H9 (cell line): ENCODE data around the gene HS6ST3. TPM values are rescaled to one million over a fixed set of nuclear protein-coding genes. Genes with fewer than 3 reads are reported as not detected.

Experiments
- DNase-seq: peaks from one replicate; pipeline ENCODE4 v3.0.0-alpha.2; 2017
- H2AFZ ChIP-seq: one replicate; pipeline ENCODE4 v1.6.1; 2013; ENCODE audit warnings: mild to moderate bottlenecking, low read length, control low read depth, moderate library complexity
- H2AK5ac ChIP-seq: 2 replicates; pipeline ENCODE4 v1.6.1; 2013; ENCODE audit warnings: low read length, control low read depth, mixed read lengths; ENCODE audit not compliant: insufficient read length
- H2BK120ac ChIP-seq: one replicate; pipeline ENCODE4 v1.6.1; 2013; ENCODE audit warnings: low read depth, mild to moderate bottlenecking, low read length, control low read depth, inconsistent platforms; ENCODE audit not compliant: poor library complexity, severe bottlenecking
- H2BK12ac ChIP-seq: 2 replicates; pipeline ENCODE4 v1.6.1; 2013; ENCODE audit warnings: low read length, control low read depth, mixed read lengths, low read depth; ENCODE audit not compliant: insufficient read length
- H2BK15ac ChIP-seq: 2 replicates; pipeline ENCODE4 v1.6.1; 2013; ENCODE audit warnings: low read depth, low read length, control low read depth
- H2BK20ac ChIP-seq: one replicate; pipeline ENCODE4 v1.6.1; 2013; ENCODE audit warnings: low read depth, mild to moderate bottlenecking, low read length, control low read depth, inconsistent platforms; ENCODE audit not compliant: poor library complexity, severe bottlenecking
- H2BK5ac ChIP-seq: 2 replicates; pipeline ENCODE4 v1.6.1; 2013; ENCODE audit warnings: low read length, control low read depth, mixed read lengths; ENCODE audit not compliant: insufficient read length
- H3K14ac ChIP-seq: 2 replicates; pipeline ENCODE4 v1.6.1; 2013; ENCODE audit warnings: low read length, control low read depth; ENCODE audit not compliant: insufficient read depth
- H3K18ac ChIP-seq: 2 replicates; pipeline ENCODE4 v1.6.1; 2013; ENCODE audit warnings: low read depth, mild to moderate bottlenecking, mixed read lengths, low read length, control low read depth; ENCODE audit not compliant: insufficient read length
- H3K23ac ChIP-seq: 2 replicates; pipeline ENCODE4 v1.6.1; 2013; ENCODE audit warnings: low read length, control low read depth, mixed read lengths, low read depth; ENCODE audit not compliant: insufficient read length
- H3K23me2 ChIP-seq: 2 replicates; pipeline ENCODE4 v1.6.1; 2013; ENCODE audit warnings: low read depth, mild to moderate bottlenecking, mixed read lengths, low read length, control low read depth; ENCODE audit not compliant: insufficient read length, poor library complexity, severe bottlenecking
- H3K27ac ChIP-seq: 2 replicates; pipeline ENCODE4 v1.5.1; 2013; ENCODE audit warnings: low read length, control low read depth, mixed read lengths, low read depth; ENCODE audit not compliant: insufficient read length
- H3K27me3 ChIP-seq: 2 replicates; pipeline ENCODE4 v1.6.1; 2013; ENCODE audit warnings: low read length, control low read depth, inconsistent platforms; ENCODE audit not compliant: insufficient read depth
- H3K4ac ChIP-seq: 2 replicates; pipeline ENCODE4 v1.6.1; 2013; ENCODE audit warnings: low read depth, mild to moderate bottlenecking, control low read depth, inconsistent platforms, low read length, moderate library complexity
- H3K4me1 ChIP-seq: 2 replicates; pipeline ENCODE4 v1.6.1; 2013; ENCODE audit warnings: low read length, control low read depth, inconsistent platforms; ENCODE audit not compliant: insufficient read depth
- H3K4me2 ChIP-seq: 2 replicates; pipeline ENCODE4 v1.6.1; 2013; ENCODE audit warnings: low read length, control low read depth, mixed read lengths; ENCODE audit not compliant: insufficient read length, insufficient read depth
- H3K56ac ChIP-seq: 2 replicates; pipeline ENCODE4 v1.6.1; 2013; ENCODE audit warnings: low read depth, mild to moderate bottlenecking, mixed read lengths, low read length, control low read depth; ENCODE audit not compliant: insufficient read length
- H3K79me1 ChIP-seq: 2 replicates; pipeline ENCODE4 v1.6.1; 2013; ENCODE audit warnings: low read depth, mild to moderate bottlenecking, moderate library complexity, low read length, control low read depth, inconsistent platforms; ENCODE audit not compliant: insufficient read depth, poor library complexity, severe bottlenecking
- H3K79me2 ChIP-seq: 2 replicates; pipeline ENCODE4 v1.6.1; 2013; ENCODE audit warnings: low read length, control low read depth, inconsistent platforms; ENCODE audit not compliant: insufficient read depth
- H3K9ac ChIP-seq: 2 replicates; pipeline ENCODE4 v1.6.1; 2013; ENCODE audit warnings: low read length, control low read depth, mixed read lengths; ENCODE audit not compliant: insufficient read length; ENCODE audit errors: extremely low read depth
- H3K9me3 ChIP-seq: one replicate; pipeline ENCODE4 v1.6.1; 2013; ENCODE audit warnings: low read depth, low read length, inconsistent platforms; ENCODE audit not compliant: control insufficient read depth
- H3T11ph ChIP-seq: one replicate; pipeline ENCODE4 v1.6.1; 2013; ENCODE audit warnings: mild to moderate bottlenecking, low read length, control low read depth, inconsistent platforms
- H4K20me1 ChIP-seq: one replicate; pipeline ENCODE4 v1.6.1; 2013; ENCODE audit not compliant: control insufficient read depth, insufficient read length, insufficient read depth
- H4K5ac ChIP-seq: 2 replicates; pipeline ENCODE4 v1.6.1; 2013; ENCODE audit warnings: low read depth, mild to moderate bottlenecking, mixed read lengths, low read length, control low read depth; ENCODE audit not compliant: insufficient read length
- H4K8ac ChIP-seq: replicated peaks from 2 replicates; pipeline ENCODE4 v1.6.1; 2013; ENCODE audit warnings: low read length, control low read depth, mixed read lengths, low read depth; ENCODE audit not compliant: insufficient read length
- H4K91ac ChIP-seq: 2 replicates; pipeline ENCODE4 v1.6.1; 2013; ENCODE audit warnings: low read depth, mild to moderate bottlenecking, moderate library complexity, mixed read lengths, low read length, control low read depth; ENCODE audit not compliant: insufficient read length
- H3K27ac Mint-ChIP-seq, 3 experiments: 2 replicates in 2 of 3; 3 replicates in 1 of 3; pipeline ENCODE4 v1.8.0; 2020 to 2021; ENCODE audit warnings: mixed read lengths in 3 of 3, mild to moderate bottlenecking in 1 of 3, moderate library complexity in 1 of 3
- H3K27me3 Mint-ChIP-seq: 2 replicates; pipeline ENCODE4 v1.8.0; 2021; ENCODE audit warnings: low read depth, mild to moderate bottlenecking, moderate library complexity, mixed read lengths
- H3K36me3 Mint-ChIP-seq, 3 experiments: 2 replicates in 2 of 3; 3 replicates in 1 of 3; pipeline ENCODE4 v1.8.0; 2020 to 2021; ENCODE audit warnings: low read depth in 3 of 3, mixed read lengths in 3 of 3; ENCODE audit not compliant: insufficient read depth in 1 of 3
- H3K4me1 Mint-ChIP-seq, 2 experiments: 2 replicates each; pipeline ENCODE4 v1.8.0; 2020; ENCODE audit warnings: mixed read lengths in 2 of 2
- H3K4me3 Mint-ChIP-seq, 2 experiments: 2 replicates in 1 of 2; 3 replicates in 1 of 2; pipeline ENCODE4 v1.8.0; 2020 to 2021; ENCODE audit warnings: mild to moderate bottlenecking in 2 of 2, mixed read lengths in 2 of 2, moderate library complexity in 1 of 2
- H3K9me3 Mint-ChIP-seq, 2 experiments: 2 replicates in 1 of 2; 3 replicates in 1 of 2; pipeline ENCODE4 v1.8.0; 2020; ENCODE audit warnings: mild to moderate bottlenecking in 2 of 2, mixed read lengths in 2 of 2, moderate library complexity in 1 of 2
- WGBS: extraction: QIAGEN DNeasy Blood & Tissue Kit; methylation state at CpG from one replicate; pipeline ENCODE4 v1.1.7; 2013; ENCODE audit warnings: missing lambda C conversion rate, low lambda C conversion rate, mixed read lengths; ENCODE audit not compliant: insufficient read length; ENCODE audit errors: extremely low coverage; 5-methylcytosine and 5-hydroxymethylcytosine counted together
- total RNA-seq: library from RNA; stranded (reverse); gene quantifications from 2 replicates; pipeline ENCODE4 v1.2.1, GENCODE V29; 2021
- TF ChIP-seq, protein P1 (sequence below): fragments of 200-600 bp; sonication (generic); conservative IDR thresholded peaks from 3 replicates; pipeline ENCODE4 v1.8.0; 2021; ENCODE audit warnings: antibody characterized with exemption, mild to moderate bottlenecking

The HS6ST3 gene
- total RNA-seq, 1 experiment from 2014 or later, result 0.44 TPM

DNA sequence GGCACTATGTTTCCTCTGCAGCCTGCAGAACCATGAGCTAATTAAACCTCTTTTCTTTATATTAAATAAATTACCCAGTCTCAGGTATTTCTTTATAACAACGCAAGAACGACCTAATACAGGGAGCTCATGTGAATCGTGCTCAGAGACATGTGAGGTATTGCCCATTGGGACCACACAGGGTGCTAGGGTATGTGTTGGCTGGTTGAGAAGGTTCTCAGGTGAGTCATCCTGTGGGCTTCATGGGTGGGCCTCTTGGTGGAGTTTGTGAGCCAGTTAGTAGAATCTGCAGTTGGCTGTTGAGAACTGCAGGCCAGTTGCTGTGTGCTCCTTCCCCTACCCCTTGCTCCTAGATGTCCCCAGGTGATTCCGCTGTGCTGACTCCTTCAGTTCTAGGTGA is 163.0 kb downstream of the HS6ST3 start:
- no peaks in the 10 kb centered on the region for H3K27me3 Mint-ChIP-seq

More for the DNA sequence above, 163.0 kb downstream of the HS6ST3 start:
- H3K79me2 ChIP-seq, result no peaks in the 10 kb centered on the region
- H3K79me1 ChIP-seq, result no peaks in the 10 kb centered on the region
- H2BK15ac ChIP-seq, result no peak overlapping the region
- no peaks in the 10 kb centered on the region for H3K36me3 Mint-ChIP-seq
- H3K14ac ChIP-seq, result no peak overlapping the region
- no peak overlapping the region for H3K4me2 ChIP-seq
- no peak for DNase-seq
- H3K56ac ChIP-seq, result no peak overlapping the region
- no peak overlapping the region for H3K23ac ChIP-seq
- TF ChIP-seq, protein P1, sequence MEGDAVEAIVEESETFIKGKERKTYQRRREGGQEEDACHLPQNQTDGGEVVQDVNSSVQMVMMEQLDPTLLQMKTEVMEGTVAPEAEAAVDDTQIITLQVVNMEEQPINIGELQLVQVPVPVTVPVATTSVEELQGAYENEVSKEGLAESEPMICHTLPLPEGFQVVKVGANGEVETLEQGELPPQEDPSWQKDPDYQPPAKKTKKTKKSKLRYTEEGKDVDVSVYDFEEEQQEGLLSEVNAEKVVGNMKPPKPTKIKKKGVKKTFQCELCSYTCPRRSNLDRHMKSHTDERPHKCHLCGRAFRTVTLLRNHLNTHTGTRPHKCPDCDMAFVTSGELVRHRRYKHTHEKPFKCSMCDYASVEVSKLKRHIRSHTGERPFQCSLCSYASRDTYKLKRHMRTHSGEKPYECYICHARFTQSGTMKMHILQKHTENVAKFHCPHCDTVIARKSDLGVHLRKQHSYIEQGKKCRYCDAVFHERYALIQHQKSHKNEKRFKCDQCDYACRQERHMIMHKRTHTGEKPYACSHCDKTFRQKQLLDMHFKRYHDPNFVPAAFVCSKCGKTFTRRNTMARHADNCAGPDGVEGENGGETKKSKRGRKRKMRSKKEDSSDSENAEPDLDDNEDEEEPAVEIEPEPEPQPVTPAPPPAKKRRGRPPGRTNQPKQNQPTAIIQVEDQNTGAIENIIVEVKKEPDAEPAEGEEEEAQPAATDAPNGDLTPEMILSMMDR, result no peak
- H3K27me3 ChIP-seq, result no peaks in the 10 kb centered on the region
- H3T11ph ChIP-seq, result no peak overlapping the region
- no peak overlapping the region for H3K4ac ChIP-seq
- H3K18ac ChIP-seq, result no peak overlapping the region
- H3K9me3 Mint-ChIP-seq, result no peaks in the 10 kb centered on the region
- H3K23me2 ChIP-seq, result no peaks in the 10 kb centered on the region
- no peak overlapping the region for H3K4me3 Mint-ChIP-seq
- H2BK20ac ChIP-seq, result peak overlapping the region; percentile 75
- WGBS, result no CpG with 5 or more reads among the region's 4 CpGs
- no peak overlapping the region for H4K8ac ChIP-seq
- no peaks in the 10 kb centered on the region for H4K20me1 ChIP-seq
- peaks cover 9 to 11% of the 10 kb centered on the region in 2 experiments for H3K4me1 Mint-ChIP-seq
- no peaks in the 10 kb centered on the region for H3K9me3 ChIP-seq
- H4K5ac ChIP-seq, result no peak overlapping the region
- no peak overlapping the region for H2BK120ac ChIP-seq
- H2BK5ac ChIP-seq, result no peak overlapping the region
- H3K27ac Mint-ChIP-seq, result no peak overlapping the region; a peak in 1 of 7 replicates
- no peak overlapping the region for H3K27ac ChIP-seq
- no peak overlapping the region for H2BK12ac ChIP-seq
- no peak overlapping the region for H2AFZ ChIP-seq
- no peak overlapping the region for H3K9ac ChIP-seq
- no peak overlapping the region for H2AK5ac ChIP-seq
- H3K4me1 ChIP-seq, result no peaks in the 10 kb centered on the region
- no peak overlapping the region for H4K91ac ChIP-seq
